SK-N-SH (cell line): ENCODE data around the gene ATP4A. TPM values are rescaled to one million over a fixed set of nuclear protein-coding genes. Genes with fewer than 3 reads are reported as not detected.

Experiments
- CTCF ChIA-PET: fragments of 300-600, 350-600 bp; formaldehyde crosslinking; extraction: SDS; loops from one replicate; lab custom pipeline; 2021; lab: Yijun Ruan, JAX
- POLR2A ChIA-PET: fragments of 350-600 bp; sonication (Branson Sonifier 250); formaldehyde crosslinking; extraction: SDS; loops from one replicate; lab custom pipeline; 2020; ENCODE audit warnings: antibody characterized with exemption, inconsistent platforms; lab: Yijun Ruan, JAX
- DNase-seq: peaks from one replicate; pipeline ENCODE4 v3.0.0; 2012
- H2AFZ ChIP-seq: fragments of 200-600 bp; sonication (generic); 2 replicates; pipeline ENCODE4 v1.8.1; 2016; ENCODE audit warnings: antibody characterized with exemption, mild to moderate bottlenecking, low read depth
- H3F3A ChIP-seq: fragments of 200-600 bp; sonication (generic); replicated peaks from 2 replicates; pipeline ENCODE3; 2016; ENCODE audit warnings: antibody characterized with exemption, mild to moderate bottlenecking; ENCODE audit not compliant: insufficient read depth
- H3K27ac ChIP-seq, 2 experiments: fragments of 200-500 bp in 1 of 2; fragments of 200-600 bp in 1 of 2; sonication (Bioruptor generic) in 1 of 2; sonication (generic), shearing (Covaris generic) in 1 of 2; 2 replicates each; pipeline versions ENCODE4 v1.5.1 to v1.6.1; 2014 to 2016; ENCODE audit warnings: low read depth in 2 of 2, inconsistent platforms in 1 of 2, low read length in 1 of 2, mild to moderate bottlenecking in 1 of 2, mixed read lengths in 1 of 2
- H3K27me3 ChIP-seq: fragments of 200-600 bp; sonication (generic), shearing (Covaris generic); 2 replicates; pipeline ENCODE4 v1.6.1; 2016; ENCODE audit warnings: mixed run types; ENCODE audit not compliant: insufficient read depth
- H3K36me3 ChIP-seq, 2 experiments: fragments of 200-500 bp in 1 of 2; fragments of 200-600 bp in 1 of 2; sonication (Bioruptor generic) in 1 of 2; sonication (generic) in 1 of 2; replicated peaks in 1 of 2; 2 replicates each; pipeline versions ENCODE3 to v1.5.1; 2014 to 2016; ENCODE audit warnings: low read length in 1 of 2, mild to moderate bottlenecking in 1 of 2; ENCODE audit not compliant: insufficient read depth in 2 of 2, control insufficient read depth in 1 of 2
- H3K4me1 ChIP-seq, 2 experiments: fragments of 200-500 bp in 1 of 2; fragments of 200-600 bp in 1 of 2; sonication (Bioruptor generic) in 1 of 2; sonication (generic), shearing (Covaris generic) in 1 of 2; 2 replicates each; pipeline versions ENCODE4 v1.5.1 to v1.6.1; 2014 to 2016; ENCODE audit warnings: low read depth in 1 of 2, low read length in 1 of 2, mixed run types in 1 of 2; ENCODE audit not compliant: insufficient read depth in 2 of 2, control insufficient read depth in 1 of 2
- H3K4me2 ChIP-seq: fragments of 200-600 bp; sonication (generic), shearing (Covaris generic); 2 replicates; pipeline ENCODE4 v1.6.1; 2017; ENCODE audit warnings: mixed run types
- H3K4me3 ChIP-seq, 2 experiments: fragments of 200-500 bp in 1 of 2; fragments of 200-600 bp in 1 of 2; sonication (Bioruptor generic) in 1 of 2; sonication (generic), shearing (Covaris generic) in 1 of 2; 2 replicates each; pipeline versions ENCODE4 v1.5.1 to v1.8.1; 2014 to 2016; ENCODE audit warnings: low read depth in 2 of 2, inconsistent platforms in 1 of 2, low read length in 1 of 2, mild to moderate bottlenecking in 1 of 2, mixed read lengths in 1 of 2, moderate library complexity in 1 of 2
- H3K79me2 ChIP-seq: fragments of 200-600 bp; sonication (generic); 2 replicates; pipeline ENCODE4 v1.8.1; 2017; ENCODE audit warnings: mild to moderate bottlenecking; ENCODE audit not compliant: insufficient read depth
- H3K9ac ChIP-seq: fragments of 200-600 bp; sonication (generic); 2 replicates; pipeline ENCODE4 v1.6.1; 2017; ENCODE audit warnings: mixed run types
- H3K9me2 ChIP-seq: fragments of 200-600 bp; sonication (generic); 2 replicates; pipeline ENCODE4 v1.6.1; 2017; ENCODE audit warnings: mixed run types
- H3K9me3 ChIP-seq: fragments of 200-600 bp; sonication (generic); 2 replicates; pipeline ENCODE4 v1.6.1; 2017; ENCODE audit warnings: mixed run types, mild to moderate bottlenecking, moderate library complexity
- H4K20me1 ChIP-seq: fragments of 200-600 bp; sonication (generic); 2 replicates; pipeline ENCODE4 v1.6.1; 2017; ENCODE audit warnings: mild to moderate bottlenecking, mixed run types; ENCODE audit not compliant: insufficient read depth
- ELF1 ChIP-seq: IDR thresholded peaks from 2 replicates; pipeline ENCODE4 v1.4.0; 2012
- EP300 ChIP-seq, 2 experiments: IDR thresholded peaks; 2 replicates each; pipeline versions ENCODE4 v1.4.0 to v1.6.1; 2012; ENCODE audit warnings: borderline replicate concordance in 1 of 2, low read depth in 1 of 2, low read length in 1 of 2
- FOSL2 ChIP-seq: IDR thresholded peaks from 2 replicates; pipeline ENCODE4 v1.4.0; 2012; ENCODE audit warnings: low read depth, mild to moderate bottlenecking, moderate library complexity, borderline replicate concordance
- FOXJ3 ChIP-seq: sonication (generic); formaldehyde crosslinking; IDR thresholded peaks from 2 replicates; pipeline ENCODE4 v1.5.1; 2020; ENCODE audit warnings: mild to moderate bottlenecking, missing genetic modification reagents
- FOXM1 ChIP-seq: IDR thresholded peaks from 2 replicates; pipeline ENCODE4 v1.4.0; 2012; ENCODE audit warnings: low read depth, mild to moderate bottlenecking
- GATA2 ChIP-seq: sonication (generic); formaldehyde crosslinking; IDR thresholded peaks from 2 replicates; pipeline ENCODE4 v1.5.0; 2020; ENCODE audit warnings: mild to moderate bottlenecking, missing genetic modification reagents
- NFIC ChIP-seq: IDR thresholded peaks from 2 replicates; pipeline ENCODE4 v1.4.0; 2012; ENCODE audit warnings: borderline replicate concordance
- NRF1 ChIP-seq: IDR thresholded peaks from 2 replicates; pipeline ENCODE4 v1.6.1; 2012; ENCODE audit warnings: low read depth, mild to moderate bottlenecking, low read length
- POLR2AphosphoS5 ChIP-seq: IDR thresholded peaks from 2 replicates; pipeline ENCODE4 v1.6.1; 2012; ENCODE audit warnings: low read depth, low read length
- RCOR1 ChIP-seq: fragments of 150-350 bp; IDR thresholded peaks from 2 replicates; pipeline ENCODE4 v1.6.1; 2017; ENCODE audit warnings: antibody characterized with exemption, low read length
- SMC3 ChIP-seq: IDR thresholded peaks from 2 replicates; pipeline ENCODE4 v1.6.1; 2012; ENCODE audit warnings: low read depth, low read length, improper control_type of control experiment
- TAF1 ChIP-seq: IDR thresholded peaks from 2 replicates; pipeline ENCODE4 v1.6.1; 2012; ENCODE audit warnings: low read depth, mild to moderate bottlenecking, low read length, moderate library complexity, borderline replicate concordance
- TEAD4 ChIP-seq: IDR thresholded peaks from 2 replicates; pipeline ENCODE4 v1.4.0; 2012; ENCODE audit warnings: mild to moderate bottlenecking, borderline replicate concordance; ENCODE audit not compliant: insufficient read depth
- USF2 ChIP-seq: fragments of 150-350 bp; IDR thresholded peaks from 2 replicates; pipeline ENCODE4 v1.6.1; 2017; ENCODE audit warnings: antibody characterized with exemption, low read length, low read depth, borderline replicate concordance
- WGBS: methylation state at CpG from one replicate; pipeline ENCODE4 v1.1.6; 2017; ENCODE audit warnings: low lambda C conversion rate; 5-methylcytosine and 5-hydroxymethylcytosine counted together
- polyA plus RNA-seq, 3 experiments: library from polyadenylated mRNA; depleted of rRNA; stranded (reverse); fragments of >200 nt; gene quantifications; 2 replicates each; pipeline ENCODE4 v1.2.3, GENCODE V29; 2012

The ATP4A gene
- polyA plus RNA-seq, 1 of the 3 experiments (the other 2 are of a cell fraction), result not detected

GRCh38 chr19:35506011-35506410, 57.4 kb downstream of the ATP4A start:
- WGBS, result 18% methylated on average over 7 of the region's 7 CpGs
- H3K9ac ChIP-seq, result no peak overlapping the region
- CTCF ChIA-PET, result interaction anchor here (1.0 to 8.3 kb wide), 6 partner anchors 12 to 187 kb away, joined by 3 to 127 read pairs (median 4); no protein-coding TSS in a partner anchor
- H3K79me2 ChIP-seq, result no peaks in the 10 kb centered on the region
- POLR2A ChIA-PET, result no interaction called here
- no peaks in the 10 kb centered on the region for H4K20me1 ChIP-seq
- no peaks in the 10 kb centered on the region for H3F3A ChIP-seq
- no peak overlapping the region for H3K27ac ChIP-seq
- no peak overlapping the region for H2AFZ ChIP-seq
- peaks cover 99% of the 10 kb centered on the region for H3K27me3 ChIP-seq
- no peaks in the 10 kb centered on the region for H3K36me3 ChIP-seq
- TF ChIP-seq NRF1 (no peak), GATA2 (CRISPR knock-in tag) (no peak), EP300 (IDR thresholded peaks at IDR 0.05; ENCODE audit: borderline replicate concordance in 1 of 2, low read depth in 1 of 2, low read length in 1 of 2) (no peak), POLR2AphosphoS5 (no peak), FOXJ3 (no peak), TAF1 (no peak), TEAD4 (no peak), NFIC (no peak), SMC3 (no peak), RCOR1 (no peak), USF2 (no peak), FOSL2 (no peak), FOXM1 (no peak), ELF1 (no peak)
- H3K4me2 ChIP-seq, result no peak overlapping the region
- no peaks in the 10 kb centered on the region; a peak in 2 of 4 replicates for H3K4me1 ChIP-seq
- DNase-seq, result no peak
- H3K9me3 ChIP-seq, result no peaks in the 10 kb centered on the region
- no peaks in the 10 kb centered on the region for H3K9me2 ChIP-seq
- H3K4me3 ChIP-seq, result no peak overlapping the region

GRCh38 chr19:35502751-35503150, 60.7 kb downstream of the ATP4A start:
- Histone ChIP-seq H3K4me2 (no peak overlapping the region), H3K4me3 (no peak overlapping the region), H3K79me2 (no peaks in the 10 kb centered on the region), H2AFZ (no peak overlapping the region), H3K4me1 (no peaks in the 10 kb centered on the region), H3K9ac (no peak overlapping the region), H4K20me1 (no peaks in the 10 kb centered on the region), H3K27ac (no peak overlapping the region), H3K36me3 (no peaks in the 10 kb centered on the region), H3F3A (no peaks in the 10 kb centered on the region), H3K9me3 (no peaks in the 10 kb centered on the region), H3K9me2 (no peaks in the 10 kb centered on the region), H3K27me3 (peaks cover 97% of the 10 kb centered on the region)
- TF ChIP-seq NRF1 (no peak), NFIC (no peak), USF2 (no peak), GATA2 (CRISPR knock-in tag) (no peak)
- WGBS, result 34% methylated on average over 4 of the region's 4 CpGs
- CTCF ChIA-PET, result interaction anchor here (0.7 to 1.3 kb wide), 2 partner anchors 8 to 33 kb away, joined by 3 to 10 read pairs; no protein-coding TSS in a partner anchor
- DNase-seq, result no peak
- POLR2A ChIA-PET, result no interaction called here
